Hepatocyte (in vitro differentiated cells): ENCODE results near the gene MCF2L.

Experiments
- CTCF ChIP-seq: fragments of 200-600 bp; sonication (generic); IDR thresholded peaks from 2 replicates; pipeline ENCODE4 v1.5.1; 2016; ENCODE audit warnings: antibody characterized with exemption, mild to moderate bottlenecking; ENCODE audit not compliant: poor library complexity
- EZH2 ChIP-seq: fragments of 200-600 bp; sonication (generic); IDR thresholded peaks from 2 replicates; pipeline ENCODE4 v1.6.1; 2016; ENCODE audit warnings: antibody characterized with exemption, mild to moderate bottlenecking, borderline replicate concordance
- EZH2phosphoT487 ChIP-seq: fragments of 200-600 bp; sonication (generic); IDR thresholded peaks from one replicate; pipeline ENCODE4 v1.6.1; 2018; ENCODE audit warnings: antibody characterized with exemption, mild to moderate bottlenecking, low read depth, moderate library complexity; ENCODE audit not compliant: unreplicated experiment, severe bottlenecking

DNA sequence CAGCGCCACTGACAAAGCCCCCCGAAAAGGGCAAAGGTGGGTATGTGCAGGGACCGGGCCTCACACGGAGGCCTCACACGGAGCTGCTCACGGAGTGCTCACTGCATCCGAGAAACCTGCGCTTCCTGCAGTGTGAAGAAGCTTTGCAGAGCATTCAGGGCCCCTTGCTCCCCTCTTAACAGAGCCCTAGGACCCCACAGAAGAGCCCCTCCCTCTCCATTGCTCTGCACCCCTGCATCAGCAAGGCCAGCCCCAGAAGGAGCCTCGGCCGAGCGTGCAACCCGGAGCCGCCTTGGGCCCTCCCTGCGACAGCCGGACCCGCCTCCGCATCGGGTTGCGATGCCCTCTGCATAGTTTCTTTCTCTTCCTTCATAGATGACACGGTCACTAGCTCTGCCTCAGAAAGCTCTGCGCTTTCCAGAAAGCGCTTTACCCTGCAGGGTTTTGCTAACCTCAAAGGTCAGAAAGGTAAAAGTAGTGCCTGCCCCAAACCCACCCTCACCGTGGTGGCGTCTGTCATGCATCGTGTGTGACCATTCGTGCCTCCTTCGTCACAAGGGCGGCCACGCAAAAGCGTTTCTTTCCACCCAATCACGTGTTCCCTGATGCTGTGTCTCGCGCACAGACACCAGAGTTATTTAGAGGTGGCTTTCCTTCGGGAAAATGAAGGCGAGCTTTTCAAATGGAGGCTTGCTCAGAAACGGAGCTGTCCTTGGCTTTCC is 120.8 kb downstream of the MCF2L start:
- TF ChIP-seq CTCF = no peak
- no peak for TF ChIP-seq EZH2
- TF ChIP-seq EZH2phosphoT487 = no peak
